Mucosa of stomach (tissue), 1 donor: Measurements from ENCODE around the gene ACSL1.
"Not testable (repeated sequence)": the region's sequence is repeated elsewhere in the genome, so short reads cannot be mapped to it uniquely, and the experiment has no call there.

Experiments used
- H3K27me3 ChIP-seq: one replicate; pipeline ENCODE4 v1.7.0; 2013; ENCODE audit warnings: mild to moderate bottlenecking, low read length; ENCODE audit not compliant: control insufficient read depth, insufficient read depth
- H3K36me3 ChIP-seq: one replicate; pipeline ENCODE4 v1.7.0; 2013; ENCODE audit warnings: low read length; ENCODE audit not compliant: control insufficient read depth, insufficient read depth
- H3K4me1 ChIP-seq: one replicate; pipeline ENCODE4 v1.7.0; 2013; ENCODE audit warnings: mild to moderate bottlenecking, low read length; ENCODE audit not compliant: control insufficient read depth, insufficient read depth
- H3K4me3 ChIP-seq: one replicate; pipeline ENCODE4 v1.7.0; 2013; ENCODE audit warnings: low read length
- H3K9ac ChIP-seq: one replicate; pipeline ENCODE4 v1.7.0; 2013; ENCODE audit warnings: mild to moderate bottlenecking, low read length, moderate library complexity
- H3K9me3 ChIP-seq: one replicate; pipeline ENCODE4 v1.7.0; 2013; ENCODE audit warnings: mild to moderate bottlenecking, low read length, moderate library complexity; ENCODE audit not compliant: control insufficient read depth
- donor health status: Pancreatic carcinoma.

ACSL1 gene

DNA sequence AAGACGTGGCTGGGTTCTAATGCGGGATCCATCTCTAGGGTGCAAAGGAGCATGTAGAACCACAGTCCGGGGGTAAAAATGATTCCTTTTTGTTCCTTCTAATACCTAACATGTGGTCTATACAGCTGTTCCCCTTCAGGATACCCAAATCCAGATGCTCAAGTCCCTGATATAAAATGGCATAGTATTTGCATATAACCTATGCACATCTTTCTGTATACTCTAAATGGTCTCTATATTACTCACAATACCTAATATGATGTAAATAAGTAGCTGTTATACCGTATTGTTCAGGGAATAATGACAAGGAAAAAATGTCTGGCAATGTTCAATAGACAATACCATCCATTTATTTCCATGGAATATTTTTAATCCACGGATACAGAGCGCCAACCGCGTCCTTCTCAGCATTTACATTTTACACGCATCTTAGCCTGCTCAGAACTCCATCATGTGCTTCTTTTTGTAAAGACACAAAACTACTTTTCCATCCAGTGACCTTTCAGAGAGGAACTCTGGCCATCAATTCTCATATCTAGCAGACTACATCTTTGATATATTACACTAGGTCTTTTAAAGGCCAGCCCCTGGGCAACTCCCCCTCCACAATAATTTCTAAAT, 31.9 kb downstream of the ACSL1 start:
- H3K9me3 ChIP-seq, result no peaks in the 10 kb centered on the region
- H3K27me3 ChIP-seq, result no peaks in the 10 kb centered on the region
- H3K36me3 ChIP-seq, result no peaks in the 10 kb centered on the region
- no peak overlapping the region for H3K9ac ChIP-seq
- H3K4me3 ChIP-seq, result no peak overlapping the region
- H3K4me1 ChIP-seq, result peaks cover 11% of the 10 kb centered on the region

DNA sequence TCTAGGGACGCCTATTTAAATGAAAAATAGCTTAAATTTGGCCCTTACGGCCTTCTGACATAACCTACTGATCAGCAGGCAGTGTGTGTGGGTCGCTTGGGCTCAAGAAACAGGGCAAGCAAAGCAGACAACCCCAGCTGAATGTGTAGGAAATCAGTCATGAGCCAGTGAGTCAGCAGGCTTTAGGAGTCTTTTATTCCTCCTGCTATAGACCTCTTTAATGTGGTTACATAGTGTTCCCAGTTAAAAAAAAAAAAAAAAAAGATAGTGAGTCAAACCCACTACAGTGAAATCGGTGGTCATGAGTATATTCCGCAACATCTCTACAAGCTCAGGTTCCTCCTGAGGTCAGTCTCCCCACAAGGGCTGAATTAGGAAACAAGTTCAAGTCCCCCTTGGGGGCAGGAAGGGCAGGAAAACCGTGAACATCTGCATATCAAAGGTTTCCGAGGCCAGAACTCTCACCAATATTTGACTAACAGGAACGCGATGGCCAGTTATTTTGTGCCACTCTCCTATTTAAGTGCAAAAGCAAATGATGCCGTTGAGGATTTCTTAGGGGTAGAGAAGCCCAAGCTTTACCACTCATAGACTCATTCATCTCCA, 32.7 kb downstream of the ACSL1 start:
- no peak overlapping the region for H3K9ac ChIP-seq
- no peaks in the 10 kb centered on the region for H3K36me3 ChIP-seq
- peaks cover 11% of the 10 kb centered on the region for H3K4me1 ChIP-seq
- no peaks in the 10 kb centered on the region for H3K9me3 ChIP-seq
- no peak overlapping the region for H3K4me3 ChIP-seq
- no peaks in the 10 kb centered on the region for H3K27me3 ChIP-seq

DNA sequence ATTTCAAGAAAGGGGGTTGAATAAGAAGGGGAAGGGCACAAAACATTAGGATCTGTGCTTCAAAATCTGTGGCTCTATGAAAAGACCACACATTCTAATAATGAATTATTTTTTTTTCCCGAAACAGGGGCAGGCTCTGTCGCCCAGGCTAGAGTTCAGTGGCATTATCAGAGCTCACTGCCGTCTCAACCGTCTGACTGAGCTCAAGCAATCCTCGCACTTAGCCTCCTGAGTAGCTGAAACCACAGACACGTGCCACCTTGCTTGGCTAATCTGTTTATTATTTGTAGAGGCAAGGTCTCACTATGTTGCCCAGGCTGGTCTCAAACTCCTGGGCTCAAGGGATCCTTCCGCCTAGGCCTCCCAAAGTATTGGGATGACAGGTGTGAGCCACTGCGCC, 33.4 kb downstream of the ACSL1 start:
- H3K9me3 ChIP-seq, result no peaks in the 10 kb centered on the region
- no peak overlapping the region for H3K9ac ChIP-seq
- H3K4me1 ChIP-seq, result peaks cover 11% of the 10 kb centered on the region
- H3K36me3 ChIP-seq, result no peaks in the 10 kb centered on the region
- no peaks in the 10 kb centered on the region for H3K27me3 ChIP-seq
- H3K4me3 ChIP-seq, result no peak overlapping the region

DNA sequence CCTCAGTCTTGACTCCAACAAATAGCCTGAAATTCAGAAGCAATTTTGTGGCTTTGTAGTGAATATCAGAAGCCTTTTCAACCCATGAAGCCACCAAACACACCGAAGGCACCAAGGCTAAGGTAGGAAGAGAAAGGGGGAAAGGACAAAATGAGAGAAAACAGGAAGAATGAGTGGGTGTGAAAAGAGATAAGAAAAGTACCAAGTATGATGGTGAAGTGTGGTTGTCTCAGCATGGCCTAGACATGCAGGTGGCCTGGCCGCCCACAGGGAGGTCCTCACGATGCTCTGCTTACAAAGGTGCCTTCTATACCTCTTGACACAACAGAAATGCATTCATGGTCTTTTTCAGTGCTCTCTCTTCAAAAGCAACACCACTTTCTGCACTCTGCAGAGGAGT, 34.9 kb downstream of the ACSL1 start:
- Histone ChIP-seq H3K9me3 (no peaks in the 10 kb centered on the region), H3K4me3 (no peak overlapping the region), H3K9ac (no peak overlapping the region), H3K27me3 (no peaks in the 10 kb centered on the region), H3K4me1 (peaks cover 11% of the 10 kb centered on the region), H3K36me3 (no peaks in the 10 kb centered on the region)

DNA sequence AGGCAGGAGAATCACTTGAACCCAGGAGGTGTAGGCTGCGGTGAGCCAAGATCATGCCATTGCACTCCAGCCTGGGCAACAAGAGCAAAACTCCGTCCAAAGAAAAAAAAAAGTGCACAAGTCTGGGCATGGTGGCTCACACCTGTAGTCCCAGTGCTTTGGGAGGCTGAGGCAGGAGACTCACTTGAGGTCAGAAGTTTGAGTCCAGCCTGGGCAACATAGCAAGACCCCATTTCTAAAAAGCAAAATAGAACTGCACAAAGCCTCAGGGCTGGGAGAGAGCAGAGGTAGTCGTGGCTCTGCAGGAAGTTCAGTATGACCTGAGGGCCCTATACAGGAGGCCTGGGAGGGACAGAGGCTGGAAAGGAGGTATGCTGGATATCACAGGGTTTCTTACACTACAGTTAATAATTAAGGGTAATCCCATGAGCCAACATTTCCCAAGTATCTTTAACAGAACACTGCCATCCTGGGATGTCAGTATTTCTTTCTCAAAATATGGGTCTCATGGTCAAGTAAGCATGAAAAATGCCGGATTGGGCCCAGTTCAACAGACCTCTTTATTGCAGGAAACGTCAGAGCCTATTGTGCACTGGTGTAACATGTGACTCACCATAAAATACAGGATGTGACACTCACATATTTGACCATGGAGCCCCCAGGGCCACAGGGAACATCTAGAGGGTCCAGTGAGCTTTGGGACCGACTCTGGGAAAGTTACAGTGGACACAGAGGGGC, 37.8 kb downstream of the ACSL1 start:
- H3K36me3 ChIP-seq, result no peaks in the 10 kb centered on the region
- H3K9me3 ChIP-seq, result no peaks in the 10 kb centered on the region
- H3K4me3 ChIP-seq, result no peak overlapping the region
- no peaks in the 10 kb centered on the region for H3K4me1 ChIP-seq
- no peak overlapping the region for H3K9ac ChIP-seq
- H3K27me3 ChIP-seq, result no peaks in the 10 kb centered on the region

DNA sequence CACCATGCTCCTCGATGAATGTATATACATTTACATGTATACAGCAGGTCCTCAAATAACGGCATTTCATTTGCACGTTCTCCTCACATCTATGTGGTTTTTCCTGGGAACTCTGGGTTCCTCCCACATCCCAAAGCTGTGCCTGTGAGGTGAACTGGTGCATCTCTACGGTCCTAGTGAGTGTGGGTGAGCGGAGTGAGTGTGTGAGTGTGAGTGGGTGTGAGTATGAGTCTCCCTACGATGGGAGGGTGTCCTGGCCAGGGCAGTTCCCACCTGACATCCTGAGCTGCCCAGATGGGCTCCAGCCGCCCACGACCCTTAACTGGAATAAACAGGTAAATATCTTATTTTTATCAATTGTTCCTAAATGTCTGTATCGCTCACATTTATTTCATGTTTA, 40.0 kb downstream of the ACSL1 start:
- no peaks in the 10 kb centered on the region for H3K4me1 ChIP-seq
- H3K9me3 ChIP-seq, result no peaks in the 10 kb centered on the region
- no peak overlapping the region for H3K4me3 ChIP-seq
- H3K9ac ChIP-seq, result no peak overlapping the region
- no peaks in the 10 kb centered on the region for H3K36me3 ChIP-seq
- H3K27me3 ChIP-seq, result no peaks in the 10 kb centered on the region

DNA sequence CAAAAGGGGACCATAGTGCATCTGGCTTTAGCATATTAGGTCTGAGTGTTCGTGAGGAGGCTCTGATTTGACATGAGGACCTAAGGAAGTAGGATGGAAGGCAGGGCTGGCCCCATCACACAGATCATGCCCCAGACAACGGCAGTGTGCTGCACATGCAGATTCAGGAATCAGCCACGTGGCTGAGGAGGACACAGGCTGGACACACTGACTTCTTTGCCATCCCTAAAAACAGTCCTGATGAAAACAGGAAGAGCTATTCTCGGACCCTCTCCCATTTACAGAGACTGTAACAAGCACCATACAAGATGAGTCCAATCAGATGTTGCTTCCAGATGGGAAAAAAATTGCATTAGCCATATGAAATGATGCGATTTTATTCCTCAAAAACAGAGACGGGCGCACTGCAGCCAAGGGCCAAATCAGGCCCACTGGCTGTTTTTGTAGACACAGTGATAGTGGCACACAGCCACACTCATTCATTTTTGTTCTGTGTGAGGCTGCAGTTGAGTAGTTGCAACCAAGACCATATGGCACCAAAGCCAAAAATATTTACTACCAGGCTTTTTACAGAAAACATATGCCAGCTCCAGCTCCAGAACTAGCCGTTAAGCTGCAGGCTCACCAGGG, 41.0 kb downstream of the ACSL1 start:
- H3K9ac ChIP-seq, result no peak overlapping the region
- no peaks in the 10 kb centered on the region for H3K4me1 ChIP-seq
- no peaks in the 10 kb centered on the region for H3K36me3 ChIP-seq
- H3K27me3 ChIP-seq, result no peaks in the 10 kb centered on the region
- no peaks in the 10 kb centered on the region for H3K9me3 ChIP-seq
- no peak overlapping the region for H3K4me3 ChIP-seq

DNA sequence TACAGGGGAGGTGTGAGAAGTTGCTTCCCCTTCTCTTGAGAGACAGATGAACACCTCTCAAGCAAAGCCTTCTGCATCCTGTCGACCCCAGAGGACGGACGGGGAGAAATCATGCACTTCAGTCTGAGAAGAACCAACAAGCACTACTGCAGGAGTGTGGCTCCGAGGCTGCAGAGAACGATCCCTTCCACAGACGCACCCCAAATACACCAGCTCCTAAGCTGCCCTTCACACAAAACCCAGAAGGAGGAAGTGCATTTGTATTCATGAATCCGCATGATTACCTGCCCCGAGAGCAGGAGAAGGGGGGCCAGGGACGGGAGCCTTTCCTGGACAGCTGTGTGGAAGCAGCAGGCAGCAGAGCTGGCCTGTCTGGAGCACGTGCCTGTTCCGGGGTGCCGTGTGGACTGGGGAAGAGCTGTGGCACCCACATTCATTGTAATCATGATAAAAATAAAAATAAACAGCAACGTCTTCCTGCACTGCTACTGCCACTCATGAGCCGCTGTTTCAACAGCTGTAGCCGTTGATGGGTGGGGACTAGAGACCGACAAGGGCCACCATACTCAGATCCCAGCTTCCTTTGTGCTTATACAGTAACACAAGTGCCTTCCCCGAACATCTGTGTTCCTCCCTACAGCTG, 42.9 kb downstream of the ACSL1 start:
- no peak overlapping the region for H3K9ac ChIP-seq
- no peaks in the 10 kb centered on the region for H3K4me1 ChIP-seq
- H3K36me3 ChIP-seq, result no peaks in the 10 kb centered on the region
- H3K4me3 ChIP-seq, result no peak overlapping the region
- no peaks in the 10 kb centered on the region for H3K27me3 ChIP-seq
- H3K9me3 ChIP-seq, result no peaks in the 10 kb centered on the region

DNA sequence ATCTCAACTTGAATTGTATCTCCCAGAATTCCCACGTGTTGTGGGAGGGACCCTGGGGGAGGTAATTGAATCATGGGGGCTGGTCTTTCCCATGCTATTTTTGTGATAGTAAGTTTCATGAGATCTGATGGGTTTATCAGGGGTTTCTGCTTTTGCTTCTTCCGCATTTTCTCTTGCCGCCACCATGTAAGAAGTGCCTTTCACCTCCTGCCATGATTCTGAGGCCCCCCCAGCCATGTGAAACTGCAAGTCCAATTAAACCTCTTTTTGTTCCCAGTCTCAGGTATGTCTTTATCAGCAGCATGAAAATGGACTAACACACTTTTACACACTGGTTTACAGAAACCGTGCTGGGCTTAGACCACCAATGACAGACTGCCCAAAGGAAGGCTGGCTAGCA, 46.6 kb downstream of the ACSL1 start:
- H3K27me3 ChIP-seq, H3K36me3 ChIP-seq, H3K9ac ChIP-seq, H3K9me3 ChIP-seq, H3K4me3 ChIP-seq, H3K4me1 ChIP-seq: not testable (repeated sequence)

DNA sequence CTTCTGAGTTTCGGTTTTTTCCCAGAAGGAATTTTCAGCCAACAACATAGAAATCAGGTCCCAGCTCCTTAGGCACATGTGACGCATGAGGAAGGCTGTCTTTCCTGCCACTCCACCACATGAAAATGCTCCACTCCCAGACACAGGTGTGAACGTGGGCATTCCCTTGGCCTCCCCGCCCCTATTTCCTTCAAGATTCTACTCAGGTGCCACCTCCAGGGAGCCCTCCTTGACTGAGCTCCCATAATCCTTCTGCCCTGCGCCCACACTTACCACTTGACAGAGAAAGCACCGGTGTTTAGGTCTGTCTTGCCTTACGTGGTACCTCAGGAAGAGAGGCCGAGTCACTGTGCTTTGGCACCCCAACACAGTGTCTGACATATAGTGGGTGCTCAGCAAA, 47.4 kb downstream of the ACSL1 start:
- H3K36me3 ChIP-seq, result no peaks in the 10 kb centered on the region
- H3K27me3 ChIP-seq, result no peaks in the 10 kb centered on the region
- no peak overlapping the region for H3K9ac ChIP-seq
- no peaks in the 10 kb centered on the region for H3K9me3 ChIP-seq
- H3K4me1 ChIP-seq, result no peaks in the 10 kb centered on the region
- no peak overlapping the region for H3K4me3 ChIP-seq

DNA sequence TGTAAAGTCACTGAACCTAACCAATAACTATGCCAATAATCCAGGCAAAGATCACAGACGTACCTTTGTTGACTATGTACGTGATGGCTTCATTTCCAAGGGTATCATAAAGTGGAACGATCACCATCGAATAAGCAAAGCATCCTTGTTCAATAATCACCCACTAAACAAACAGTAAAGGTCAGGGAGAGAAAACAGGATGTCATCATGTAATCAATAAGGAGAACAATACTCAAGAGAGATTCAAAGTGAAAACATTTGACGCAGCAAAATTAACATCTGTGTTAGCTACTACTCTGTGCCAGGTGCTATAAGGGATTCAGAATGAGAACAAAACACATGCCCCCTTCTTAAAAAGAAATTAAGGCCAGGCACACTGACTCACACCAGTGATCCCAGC, 48.9 kb downstream of the ACSL1 start:
- Histone ChIP-seq H3K4me3 (no peak overlapping the region), H3K27me3 (no peaks in the 10 kb centered on the region), H3K9me3 (no peaks in the 10 kb centered on the region), H3K36me3 (no peaks in the 10 kb centered on the region), H3K9ac (no peak overlapping the region), H3K4me1 (no peaks in the 10 kb centered on the region)
